Esophagus muscularis mucosa (tissue), 4 donors: ENCODE results near the gene EVC. TPM values are rescaled to one million over a fixed set of nuclear protein-coding genes. Genes with fewer than 3 reads are reported as not detected.

Source experiments
- DNase-seq: peaks from one replicate; pipeline ENCODE4 v3.0.0-alpha.2; 2017; ENCODE audit errors: extremely low spot score
- H3K27ac ChIP-seq, 4 donors: fragments of 200-600 bp; sonication (generic); replicated peaks in 1 of 4; 1 replicate in 3 of 4; 2 replicates in 1 of 4; pipeline ENCODE4 v1.5.1; 2016 to 2019; ENCODE audit warnings: mild to moderate bottlenecking in 1 of 4
- H3K27me3 ChIP-seq, 4 donors: fragments of 200-600 bp; sonication (generic); one replicate each; pipeline versions ENCODE4 v1.5.1 to v1.6.0; 2016 to 2019
- H3K36me3 ChIP-seq, 4 donors: fragments of 200-600 bp; sonication (generic); one replicate each; pipeline ENCODE4 v1.5.1; 2016 to 2019
- H3K4me1 ChIP-seq, 4 donors: fragments of 200-600 bp; sonication (generic); one replicate each; pipeline ENCODE4 v1.5.1; 2016 to 2019
- H3K4me3 ChIP-seq, 4 donors: fragments of 200-600 bp; sonication (generic); 1 replicate in 2 of 4; 2 replicates in 2 of 4; pipeline ENCODE4 v1.5.1; 2016 to 2019; ENCODE audit warnings: mild to moderate bottlenecking in 4 of 4, moderate library complexity in 1 of 4
- H3K9me3 ChIP-seq, 4 donors: fragments of 200-600 bp; sonication (generic); 1 replicate in 3 of 4; 2 replicates in 1 of 4; pipeline ENCODE4 v1.5.1; 2016 to 2019
- EP300 ChIP-seq: sonication (generic); formaldehyde crosslinking; IDR thresholded peaks from one replicate; pipeline ENCODE4 v1.6.1; 2017; ENCODE audit warnings: antibody characterized with exemption
- POLR2A ChIP-seq: fragments of 450-650 bp; IDR thresholded peaks from one replicate; pipeline ENCODE4 v1.6.1; 2017; ENCODE audit warnings: antibody characterized with exemption, moderate library complexity, mild to moderate bottlenecking, low read depth
- POLR2AphosphoS5 ChIP-seq, 2 donors: sonication (generic); formaldehyde crosslinking; IDR thresholded peaks; one replicate each; pipeline ENCODE4 v1.6.1; 2017; ENCODE audit warnings: antibody characterized with exemption in 2 of 2
- WGBS: methylation state at CpG from one replicate; pipeline ENCODE4 v1.1.5; 2018; 5-methylcytosine and 5-hydroxymethylcytosine counted together
- intact Hi-C: fragments of 100-400 bp; cut with DNase I; formaldehyde crosslinking; loops from one replicate; pipeline ENCODE4 v1.15.1; 2023
- total RNA-seq, 4 donors: library from RNA; depleted of rRNA; stranded (reverse); fragments of >200 nt; gene quantifications; one replicate each; pipeline versions ENCODE4 v1.1.0 to v1.2.1, GENCODE V29; 2016
- TF ChIP-seq, protein P1 (sequence below), 3 experiments: fragments of 200-600 bp in 2 of 3; fragments of 450-650 bp in 1 of 3; sonication (generic) in 2 of 3; IDR thresholded peaks; one replicate each; pipeline ENCODE4 v1.5.1; 2017 to 2019; ENCODE audit warnings: antibody characterized with exemption in 3 of 3, mild to moderate bottlenecking in 2 of 3, moderate library complexity in 1 of 3

The EVC gene
- total RNA-seq, 4 donors from 2014 or later: 25.7 to 59.6 (median 44.2) TPM

GRCh38 chr4:5713861-5714260, 2.9 kb downstream of the EVC start:
- 82% methylated on average over 6 of the region's 6 CpGs for WGBS
- peaks cover 0 to 12% (median 3%) of the 10 kb centered on the region in 4 donors for H3K9me3 ChIP-seq
- TF ChIP-seq, protein P1, sequence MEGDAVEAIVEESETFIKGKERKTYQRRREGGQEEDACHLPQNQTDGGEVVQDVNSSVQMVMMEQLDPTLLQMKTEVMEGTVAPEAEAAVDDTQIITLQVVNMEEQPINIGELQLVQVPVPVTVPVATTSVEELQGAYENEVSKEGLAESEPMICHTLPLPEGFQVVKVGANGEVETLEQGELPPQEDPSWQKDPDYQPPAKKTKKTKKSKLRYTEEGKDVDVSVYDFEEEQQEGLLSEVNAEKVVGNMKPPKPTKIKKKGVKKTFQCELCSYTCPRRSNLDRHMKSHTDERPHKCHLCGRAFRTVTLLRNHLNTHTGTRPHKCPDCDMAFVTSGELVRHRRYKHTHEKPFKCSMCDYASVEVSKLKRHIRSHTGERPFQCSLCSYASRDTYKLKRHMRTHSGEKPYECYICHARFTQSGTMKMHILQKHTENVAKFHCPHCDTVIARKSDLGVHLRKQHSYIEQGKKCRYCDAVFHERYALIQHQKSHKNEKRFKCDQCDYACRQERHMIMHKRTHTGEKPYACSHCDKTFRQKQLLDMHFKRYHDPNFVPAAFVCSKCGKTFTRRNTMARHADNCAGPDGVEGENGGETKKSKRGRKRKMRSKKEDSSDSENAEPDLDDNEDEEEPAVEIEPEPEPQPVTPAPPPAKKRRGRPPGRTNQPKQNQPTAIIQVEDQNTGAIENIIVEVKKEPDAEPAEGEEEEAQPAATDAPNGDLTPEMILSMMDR (IDR thresholded peaks at IDR 0.05): no peak
- TF ChIP-seq POLR2A: no peak
- TF ChIP-seq POLR2AphosphoS5 (IDR thresholded peaks at IDR 0.05): no peak
- no peak overlapping the region for H3K27ac ChIP-seq
- H3K27me3 ChIP-seq: no peaks in the 10 kb centered on the region
- H3K4me3 ChIP-seq: no peak overlapping the region
- intact Hi-C loops: no loop called here
- no peak for DNase-seq
- peaks cover 15 to 45% (median 40%) of the 10 kb centered on the region in 4 donors for H3K4me1 ChIP-seq
- H3K36me3 ChIP-seq: no peaks in the 10 kb centered on the region

DNA sequence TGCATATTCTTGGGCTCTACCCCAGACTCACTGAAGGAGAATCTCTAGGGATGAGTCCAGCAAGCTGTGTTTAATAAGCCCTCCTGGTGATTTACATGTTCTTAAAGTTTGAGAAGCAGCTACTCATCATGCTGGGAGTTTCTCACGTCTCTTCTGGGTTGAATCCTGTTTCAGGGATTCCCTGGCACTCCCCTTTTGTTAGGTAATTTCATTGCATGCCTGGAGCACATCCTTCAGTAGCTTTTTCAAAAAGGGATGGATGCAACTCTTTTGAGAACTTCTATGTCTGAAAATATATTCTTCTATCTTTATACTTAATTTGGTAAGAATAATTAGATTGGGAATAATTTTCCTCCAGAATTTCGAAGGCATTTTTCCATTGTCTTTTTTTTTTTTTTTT, 4.4 kb downstream of the EVC start:
- Histone ChIP-seq H3K36me3 (peaks cover 0 to 14% (median 9%) of the 10 kb centered on the region in 4 donors), H3K9me3 (peaks cover 0 to 12% (median 3%) of the 10 kb centered on the region in 4 donors), H3K27me3 (no peaks in the 10 kb centered on the region), H3K4me1 (peaks cover 11 to 31% (median 26%) of the 10 kb centered on the region in 4 donors), H3K4me3 (no peak overlapping the region), H3K27ac (no peak overlapping the region)
- 48% methylated on average over 2 of the region's 2 CpGs for WGBS
- TF ChIP-seq EP300 (no peak), POLR2AphosphoS5 (IDR thresholded peaks at IDR 0.05) (no peak), POLR2A (no peak)
- TF ChIP-seq, protein P1 (IDR thresholded peaks at IDR 0.05): no peak
- no peak for DNase-seq
- intact Hi-C loops: no loop called here

GRCh38 chr4:5716391-5716790, 5.4 kb downstream of the EVC start:
- Histone ChIP-seq H3K27ac (no peak overlapping the region), H3K4me1 (peaks cover 7 to 25% (median 20%) of the 10 kb centered on the region in 4 donors), H3K4me3 (no peak overlapping the region), H3K27me3 (no peaks in the 10 kb centered on the region), H3K36me3 (peaks cover 0 to 24% (median 12%) of the 10 kb centered on the region in 4 donors), H3K9me3 (peaks cover 0 to 12% (median 3%) of the 10 kb centered on the region in 4 donors)
- DNase-seq: no peak
- 90% methylated on average over 2 of the region's 2 CpGs for WGBS
- TF ChIP-seq POLR2AphosphoS5 (IDR thresholded peaks at IDR 0.05) (no peak), POLR2A (no peak), EP300 (no peak)
- TF ChIP-seq, protein P1 (IDR thresholded peaks at IDR 0.05): no peak
- intact Hi-C loops: no loop called here

DNA sequence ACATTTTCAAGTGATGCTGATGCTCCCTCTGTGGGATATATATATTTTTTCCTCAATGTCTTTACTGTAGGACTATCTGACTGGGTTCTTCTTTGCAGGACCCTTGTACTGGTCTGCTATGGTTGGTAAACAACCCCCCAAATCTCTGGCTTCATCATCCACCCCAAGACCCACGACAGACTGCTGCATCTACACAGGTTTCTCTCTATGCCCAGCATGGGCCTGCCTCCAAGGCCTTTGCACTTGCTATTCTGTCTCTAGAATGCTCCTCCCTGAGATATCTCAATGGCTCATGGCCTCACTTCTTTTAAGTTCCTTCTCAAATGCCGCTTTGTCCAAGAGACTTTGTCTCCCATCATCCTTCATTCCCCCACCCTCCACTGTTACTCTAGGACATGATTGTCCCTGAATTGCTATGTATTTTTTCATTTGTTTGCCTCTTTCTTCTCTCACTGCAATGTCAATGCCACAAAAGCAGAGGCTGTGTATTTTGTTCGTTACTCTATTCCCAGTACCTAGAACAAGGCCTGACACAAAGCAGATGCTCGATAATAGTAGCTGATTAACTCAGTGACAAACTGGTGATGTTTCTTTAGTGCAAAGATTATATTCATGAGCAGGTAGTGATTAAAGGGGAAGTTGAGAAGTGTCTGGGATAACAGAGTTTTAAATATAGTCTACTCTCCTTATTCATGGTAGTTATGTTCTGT, 6.6 kb downstream of the EVC start:
- intact Hi-C loops: no loop called here
- WGBS: 95% methylated on average over 4 of the region's 4 CpGs
- no peak for DNase-seq
- Histone ChIP-seq H3K36me3 (peaks cover 0 to 36% (median 17%) of the 10 kb centered on the region in 4 donors), H3K4me1 (peaks cover 1 to 13% (median 9%) of the 10 kb centered on the region in 4 donors), H3K9me3 (peaks cover 0 to 12% (median 3%) of the 10 kb centered on the region in 4 donors), H3K4me3 (no peak overlapping the region), H3K27me3 (no peaks in the 10 kb centered on the region), H3K27ac (no peak overlapping the region)
- TF ChIP-seq POLR2A: no peak
- TF ChIP-seq EP300: no peak
- no peak for TF ChIP-seq POLR2AphosphoS5 (IDR thresholded peaks at IDR 0.05)

GRCh38 chr4:5718411-5718810, 7.4 kb downstream of the EVC start:
- H3K4me1 ChIP-seq: peaks cover 0 to 7% (median 2%) of the 10 kb centered on the region in 4 donors
- H3K27ac ChIP-seq: no peak overlapping the region
- H3K4me3 ChIP-seq: no peak overlapping the region
- H3K27me3 ChIP-seq: no peaks in the 10 kb centered on the region
- intact Hi-C loops: no loop called here
- H3K9me3 ChIP-seq: peaks cover 0 to 12% (median 3%) of the 10 kb centered on the region in 4 donors
- 62% methylated on average over 4 of the region's 4 CpGs for WGBS
- no peak for DNase-seq
- H3K36me3 ChIP-seq: peaks cover 0 to 45% (median 18%) of the 10 kb centered on the region in 4 donors
- TF ChIP-seq EP300: no peak
